KOPT-K1 (cell line): ENCODE measurements around the gene FOXS1.
"Not testable (repeated sequence)": the region's sequence is repeated elsewhere in the genome, so short reads cannot be mapped to it uniquely, and the experiment has no call there.

ENCODE experiments used
- H3K27ac ChIP-seq: fragments of 200-600 bp; sonication (generic); 2 replicates; pipeline ENCODE4 v1.5.1; 2016; ENCODE audit warnings: antibody characterized with exemption, mild to moderate bottlenecking, low read depth, low read length; ENCODE audit not compliant: poor library complexity, severe bottlenecking
- H3K36me3 ChIP-seq: fragments of 200-600 bp; sonication (generic); 2 replicates; pipeline ENCODE4 v1.5.1; 2017; ENCODE audit warnings: antibody characterized with exemption, mild to moderate bottlenecking, low read length, moderate library complexity; ENCODE audit not compliant: insufficient read depth
- H3K9me3 ChIP-seq: fragments of 200-600 bp; sonication (generic); 2 replicates; pipeline ENCODE4 v1.5.1; 2017; ENCODE audit warnings: antibody characterized with exemption, low read length, mild to moderate bottlenecking; ENCODE audit not compliant: insufficient read depth, poor library complexity, severe bottlenecking

Gene FOXS1

DNA sequence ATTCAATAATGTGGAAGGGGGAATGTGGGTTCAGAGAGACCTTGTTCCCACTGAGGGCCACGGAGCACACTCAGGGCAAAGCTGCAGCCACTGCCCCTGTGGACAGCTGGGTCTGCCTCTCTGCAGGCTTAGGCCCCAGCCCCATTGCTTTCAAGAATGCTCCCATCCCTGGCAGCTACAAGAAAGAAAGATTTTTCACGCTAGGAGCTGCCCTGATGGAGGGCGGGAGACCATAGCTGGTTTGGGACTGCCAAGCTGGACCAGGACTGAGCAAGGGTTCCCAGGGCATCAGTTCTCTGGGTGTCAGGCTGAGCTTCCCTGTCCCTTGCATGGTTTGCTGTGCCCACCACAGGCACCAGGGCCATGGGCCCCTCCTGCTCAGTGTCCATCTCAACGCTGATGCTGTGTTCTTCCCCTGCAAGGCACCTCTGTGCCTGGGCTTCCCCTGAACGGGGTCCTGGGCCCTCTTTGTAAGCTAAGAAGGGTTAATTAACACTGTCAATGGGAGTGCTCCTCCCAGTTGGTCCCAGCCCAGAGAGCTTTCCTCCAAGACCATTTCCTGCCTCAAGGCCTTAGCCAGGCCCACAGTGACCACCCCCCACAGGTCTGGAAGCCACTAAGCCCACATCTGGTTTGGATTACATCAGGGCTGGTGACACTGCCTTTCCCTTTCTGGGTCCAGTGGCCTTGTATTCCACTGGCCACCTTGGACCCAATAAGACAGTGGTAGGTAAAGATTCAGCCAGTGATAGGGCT lies 8.4 kb downstream of the FOXS1 start:
- Histone ChIP-seq H3K36me3 (no peaks in the 10 kb centered on the region), H3K27ac (no peak overlapping the region), H3K9me3 (no peaks in the 10 kb centered on the region)

DNA sequence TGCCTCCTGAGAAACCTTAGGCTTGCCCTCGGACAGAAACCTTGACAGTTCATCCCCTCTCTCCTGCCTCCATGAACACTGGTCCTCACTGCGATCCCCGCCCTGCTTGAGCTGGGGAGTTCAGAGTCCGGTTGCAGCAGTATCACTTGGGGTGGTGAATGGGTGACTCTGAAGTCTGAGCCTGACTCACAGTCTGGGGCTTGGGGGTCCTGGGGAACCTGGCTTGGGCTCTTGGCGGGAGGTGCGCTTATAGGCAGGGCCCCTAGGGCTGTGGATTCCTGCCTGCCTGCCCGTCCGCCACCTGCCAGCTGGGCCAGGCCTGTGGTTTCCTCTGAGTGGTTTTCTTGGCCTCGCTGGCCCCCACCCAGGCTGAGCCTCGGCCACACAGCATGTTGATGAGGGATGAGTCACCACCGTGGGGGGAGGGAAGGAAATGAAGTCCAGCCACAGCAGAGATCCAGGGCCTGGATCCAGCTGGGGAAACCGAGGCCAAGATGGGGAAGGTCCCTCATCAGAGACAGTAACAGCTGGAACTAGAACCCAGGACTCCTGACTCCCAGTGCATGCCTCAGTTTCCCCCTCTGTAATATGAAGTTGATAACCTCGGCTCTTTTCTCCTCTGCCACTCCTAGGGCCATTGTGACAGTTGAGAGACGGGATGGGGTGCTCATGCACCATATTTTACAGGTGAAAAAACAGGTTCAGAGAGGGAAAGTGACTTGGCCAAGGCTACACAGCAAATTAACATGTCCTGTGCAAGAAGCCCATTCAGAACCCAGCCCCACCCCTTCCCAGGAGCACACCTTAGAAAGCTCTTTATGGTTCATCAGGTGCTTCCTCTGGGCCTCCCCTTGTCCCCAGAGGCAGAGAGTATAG lies 9.2 kb downstream of the FOXS1 start:
- Histone ChIP-seq H3K9me3 (no peaks in the 10 kb centered on the region), H3K36me3 (no peaks in the 10 kb centered on the region), H3K27ac (no peak overlapping the region)

DNA sequence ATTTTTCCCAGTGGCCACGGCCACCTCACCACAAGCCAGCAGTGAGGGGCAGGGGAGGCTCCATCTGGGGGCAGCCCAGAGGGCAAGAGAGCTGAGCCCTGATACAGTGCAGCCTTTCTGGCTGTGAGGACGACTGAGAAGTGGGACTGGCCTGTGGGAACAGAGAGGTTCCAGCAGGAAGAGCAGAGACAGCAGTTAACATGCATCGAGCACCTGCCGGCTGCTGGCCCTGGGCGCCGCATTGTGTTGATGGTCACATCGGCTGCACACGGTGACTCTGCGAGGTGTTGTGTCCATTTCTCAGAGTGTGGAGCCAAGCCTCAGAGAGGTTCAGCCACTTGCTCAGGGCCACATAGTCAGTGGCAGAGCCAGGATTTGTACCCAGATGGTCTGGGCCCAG lies 9.8 kb downstream of the FOXS1 start:
- no peaks in the 10 kb centered on the region for H3K9me3 ChIP-seq
- no peaks in the 10 kb centered on the region for H3K36me3 ChIP-seq
- H3K27ac ChIP-seq = no peak overlapping the region

DNA sequence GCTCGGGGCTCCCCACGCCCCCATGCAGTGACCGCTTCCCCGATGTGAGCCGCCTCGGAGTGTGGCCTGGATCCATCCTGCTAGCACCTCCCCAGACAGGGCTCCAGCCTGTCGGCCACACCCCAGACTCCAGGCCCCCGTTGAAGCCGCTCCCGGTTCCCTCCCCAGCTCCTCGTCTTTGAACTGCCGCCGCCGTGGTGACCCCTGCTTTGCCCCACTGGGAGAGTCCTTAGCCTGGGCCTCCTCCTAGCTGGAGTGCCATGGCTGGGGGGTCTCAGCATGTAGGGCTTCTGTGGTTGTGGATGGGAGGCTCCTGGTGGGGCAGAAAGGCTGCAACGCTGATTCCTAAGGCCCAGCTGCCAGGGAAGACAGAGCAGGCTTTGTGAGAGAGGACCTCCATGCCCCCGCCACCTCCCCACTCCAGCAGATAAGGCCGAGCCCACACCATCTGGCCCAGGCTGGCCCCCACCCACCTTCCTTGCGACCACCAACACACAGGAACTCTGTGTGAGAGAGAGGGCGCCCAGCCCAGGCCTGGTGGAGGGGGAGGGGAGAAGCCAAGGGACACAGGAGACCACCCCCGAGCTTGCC lies 11.4 kb downstream of the FOXS1 start:
- no peak overlapping the region for H3K27ac ChIP-seq

DNA sequence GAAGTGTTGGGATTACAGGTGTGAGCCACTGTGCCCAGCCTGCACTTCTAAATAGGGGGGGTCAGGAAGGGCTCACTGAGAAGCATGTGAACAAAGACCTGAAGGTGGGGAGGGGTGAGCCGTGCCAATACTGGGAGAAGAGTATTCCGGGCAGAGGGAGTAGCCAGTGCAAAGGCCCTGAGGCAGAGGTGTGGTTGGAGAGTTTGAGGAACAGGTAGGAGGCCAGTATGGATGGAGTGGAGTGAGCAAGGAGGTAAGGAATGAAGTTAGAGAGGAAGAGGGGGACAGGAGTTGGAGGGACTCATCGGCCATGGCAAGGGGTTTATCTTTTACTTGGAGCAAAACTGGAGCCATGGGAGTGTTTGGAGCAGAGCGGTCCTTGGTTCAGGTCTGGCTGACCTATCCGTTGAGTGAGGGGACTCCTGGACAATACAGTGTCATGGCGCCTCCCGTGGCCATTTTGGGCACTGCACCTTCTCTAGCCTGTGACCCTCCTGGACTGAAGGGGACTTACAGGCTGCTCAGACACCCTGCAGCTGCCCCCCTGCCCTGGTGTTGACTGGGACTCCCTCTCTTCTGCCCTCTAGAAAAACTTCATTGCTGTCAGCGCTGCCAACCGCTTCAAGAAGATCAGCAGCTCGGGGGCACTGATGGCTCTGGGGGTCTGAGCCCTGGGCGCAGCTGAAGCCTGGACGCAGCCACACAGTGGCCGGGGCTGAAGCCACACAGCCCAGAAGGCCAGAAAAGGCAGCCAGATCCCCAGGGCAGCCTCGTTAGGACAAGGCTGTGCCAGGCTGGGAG lies 12.1 kb downstream of the FOXS1 start:
- Histone ChIP-seq H3K36me3 (no peaks in the 10 kb centered on the region), H3K27ac (no peak overlapping the region)

More for the DNA sequence above, 11.4 kb downstream of the FOXS1 start:
- H3K36me3 ChIP-seq = no peaks in the 10 kb centered on the region
- no peaks in the 10 kb centered on the region for H3K9me3 ChIP-seq

DNA sequence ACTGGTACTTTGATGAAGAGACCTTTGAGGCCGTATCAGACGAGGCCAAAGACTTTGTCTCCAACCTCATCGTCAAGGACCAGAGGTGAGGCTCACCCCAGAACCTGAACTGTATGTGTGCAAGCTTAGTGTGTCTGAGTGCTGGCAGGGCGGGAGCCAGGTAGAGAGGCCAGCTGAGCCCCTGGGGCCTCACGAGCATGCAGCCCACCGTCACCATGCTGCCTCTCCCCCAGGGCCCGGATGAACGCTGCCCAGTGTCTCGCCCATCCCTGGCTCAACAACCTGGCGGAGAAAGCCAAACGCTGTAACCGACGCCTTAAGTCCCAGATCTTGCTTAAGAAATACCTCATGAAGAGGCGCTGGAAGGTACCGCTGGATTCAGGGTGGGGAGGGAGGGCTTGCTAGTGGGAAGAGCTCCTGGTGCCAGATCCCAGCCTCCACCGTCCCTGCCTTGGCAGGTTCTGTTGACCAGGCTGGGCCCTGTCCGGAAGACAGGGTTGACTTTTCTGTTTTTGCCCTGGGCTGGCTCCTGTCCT lies 13.6 kb downstream of the FOXS1 start:
- no peak overlapping the region for H3K27ac ChIP-seq
- H3K9me3 ChIP-seq = no peaks in the 10 kb centered on the region
- H3K36me3 ChIP-seq = no peaks in the 10 kb centered on the region

More for the DNA sequence above, 12.1 kb downstream of the FOXS1 start:
- H3K9me3 ChIP-seq = no peaks in the 10 kb centered on the region

DNA sequence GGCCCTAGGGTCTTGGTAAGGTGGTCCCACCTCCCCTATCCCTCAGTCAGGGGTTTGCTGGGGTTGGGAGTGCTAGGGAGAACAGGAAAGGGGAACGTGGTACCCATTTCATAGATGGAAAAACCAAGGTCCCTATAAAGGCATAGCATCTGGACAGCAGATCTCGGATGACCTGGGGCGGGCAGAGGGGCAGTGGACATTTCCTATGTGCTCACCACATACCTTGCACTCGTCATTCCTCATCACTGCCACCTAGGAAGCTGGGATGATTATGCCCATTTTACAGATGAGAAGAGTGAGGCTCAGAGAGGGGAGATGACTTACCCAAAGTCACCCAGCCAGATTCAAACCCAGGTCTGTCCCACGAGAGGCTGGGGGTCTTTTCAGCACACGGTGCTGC lies 14.2 kb downstream of the FOXS1 start:
- no peaks in the 10 kb centered on the region for H3K36me3 ChIP-seq
- H3K27ac ChIP-seq = no peak overlapping the region
- no peaks in the 10 kb centered on the region for H3K9me3 ChIP-seq

DNA sequence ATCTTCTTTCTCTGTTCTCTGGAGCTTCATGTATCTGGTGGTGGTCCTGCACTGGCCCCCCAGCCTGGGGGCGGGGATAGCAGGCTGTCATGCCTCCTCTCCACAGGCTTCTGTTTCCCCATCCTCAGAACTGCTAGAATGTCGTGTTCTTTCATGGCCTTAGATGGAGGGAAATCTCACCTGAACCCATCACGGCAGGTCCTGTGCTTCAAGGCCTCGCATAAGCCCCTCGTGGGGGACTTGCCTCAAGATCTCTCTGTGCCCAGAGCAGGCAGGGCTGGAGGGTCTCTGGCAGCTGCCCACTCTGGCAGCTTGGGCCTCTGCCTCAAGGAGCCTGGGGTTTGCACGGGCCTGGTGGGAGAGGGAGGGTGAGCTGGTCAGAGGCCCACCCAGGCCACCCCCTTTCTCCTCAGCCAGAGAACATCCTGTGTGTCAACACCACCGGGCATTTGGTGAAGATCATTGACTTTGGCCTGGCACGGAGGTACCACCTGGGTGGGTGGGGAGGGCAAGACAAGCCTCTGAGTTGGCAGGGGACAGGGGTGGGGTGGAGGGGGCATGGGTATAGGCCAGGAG lies 14.9 kb downstream of the FOXS1 start:
- Histone ChIP-seq H3K9me3 (no peaks in the 10 kb centered on the region), H3K36me3 (no peaks in the 10 kb centered on the region), H3K27ac (no peak overlapping the region)

DNA sequence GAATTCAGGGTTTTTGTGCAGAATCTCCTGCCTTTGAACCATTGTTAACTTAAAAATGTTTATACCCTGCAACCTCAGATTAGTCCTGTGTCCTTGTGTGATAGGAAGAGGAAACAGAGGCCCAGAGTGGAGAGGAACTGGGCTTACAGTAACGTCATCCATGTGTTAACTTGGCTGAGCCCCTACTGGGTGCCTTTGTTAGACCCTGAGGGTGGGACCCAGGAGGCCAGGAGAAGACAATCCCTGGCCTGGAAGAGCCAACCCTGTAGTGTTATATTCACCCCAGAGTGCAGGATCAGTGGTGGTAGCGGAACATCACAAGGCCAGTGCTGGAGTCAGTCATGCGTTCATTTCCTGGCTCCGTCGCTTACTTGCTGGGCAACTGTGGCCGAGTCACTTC lies 15.7 kb downstream of the FOXS1 start:
- H3K36me3 ChIP-seq = no peaks in the 10 kb centered on the region
- no peak overlapping the region for H3K27ac ChIP-seq
- no peaks in the 10 kb centered on the region for H3K9me3 ChIP-seq

DNA sequence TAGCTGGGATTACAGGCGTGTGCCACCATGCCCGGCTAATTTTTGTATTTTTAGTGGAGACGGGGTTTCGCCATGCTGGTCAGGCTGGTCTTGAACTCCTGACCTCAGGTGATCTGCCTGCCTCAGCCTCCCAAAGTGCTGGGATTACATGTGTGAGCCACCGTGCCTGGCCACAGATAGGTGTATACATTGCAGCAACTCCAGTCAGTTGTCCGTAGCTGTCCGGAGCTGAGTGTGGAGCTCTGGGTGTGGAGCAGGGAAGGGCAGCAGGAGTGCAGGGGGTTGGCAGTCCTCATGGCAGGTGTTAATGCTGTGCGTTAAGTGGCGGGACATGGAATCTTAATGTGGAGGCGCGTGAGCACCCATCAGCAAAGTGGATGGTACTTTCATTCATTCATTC lies 17.4 kb downstream of the FOXS1 start:
- not testable (repeated sequence) for H3K36me3 ChIP-seq, H3K9me3 ChIP-seq, H3K27ac ChIP-seq

DNA sequence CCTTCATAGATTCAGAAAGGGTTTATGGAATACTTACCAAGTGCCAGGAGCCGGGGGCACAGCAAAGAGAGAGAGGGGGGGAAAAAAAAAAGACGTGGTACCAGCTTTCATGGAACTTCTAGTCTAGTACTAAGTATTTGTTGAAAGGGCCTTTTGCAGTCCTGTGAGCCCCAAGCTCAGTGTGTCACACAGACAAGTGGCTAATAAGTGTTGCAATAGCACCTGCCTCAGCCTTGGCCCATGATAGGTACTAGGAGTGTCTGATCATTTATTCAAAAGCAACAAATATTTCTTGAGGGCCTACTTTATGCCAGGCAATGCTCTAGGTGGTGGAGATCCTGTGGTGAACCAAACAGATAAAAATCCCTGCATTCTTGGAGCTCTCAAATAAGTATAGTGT lies 18.3 kb downstream of the FOXS1 start:
- no peak overlapping the region for H3K27ac ChIP-seq
- H3K36me3 ChIP-seq = no peaks in the 10 kb centered on the region
- no peaks in the 10 kb centered on the region for H3K9me3 ChIP-seq

DNA sequence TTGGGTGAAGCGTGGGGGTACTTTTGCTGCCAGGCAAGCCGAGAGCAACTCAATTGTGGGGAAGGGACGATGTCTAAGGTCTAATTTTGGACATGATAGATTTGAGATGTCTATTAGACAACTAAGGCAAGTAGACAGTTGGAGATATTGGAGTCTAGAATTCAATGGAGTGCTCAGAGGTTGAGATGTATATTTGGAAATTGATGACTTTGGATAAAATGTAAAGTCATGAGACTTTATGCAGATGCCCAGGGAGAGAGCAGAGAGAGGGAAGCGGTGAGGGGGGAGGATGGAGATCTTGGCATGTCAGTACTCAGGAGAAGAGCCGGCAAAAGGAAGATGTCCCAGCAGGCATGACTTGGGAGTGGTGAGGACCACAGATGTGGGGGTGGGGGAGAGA lies 19.3 kb downstream of the FOXS1 start:
- no peaks in the 10 kb centered on the region for H3K9me3 ChIP-seq
- H3K36me3 ChIP-seq = no peaks in the 10 kb centered on the region
- no peak overlapping the region for H3K27ac ChIP-seq

DNA sequence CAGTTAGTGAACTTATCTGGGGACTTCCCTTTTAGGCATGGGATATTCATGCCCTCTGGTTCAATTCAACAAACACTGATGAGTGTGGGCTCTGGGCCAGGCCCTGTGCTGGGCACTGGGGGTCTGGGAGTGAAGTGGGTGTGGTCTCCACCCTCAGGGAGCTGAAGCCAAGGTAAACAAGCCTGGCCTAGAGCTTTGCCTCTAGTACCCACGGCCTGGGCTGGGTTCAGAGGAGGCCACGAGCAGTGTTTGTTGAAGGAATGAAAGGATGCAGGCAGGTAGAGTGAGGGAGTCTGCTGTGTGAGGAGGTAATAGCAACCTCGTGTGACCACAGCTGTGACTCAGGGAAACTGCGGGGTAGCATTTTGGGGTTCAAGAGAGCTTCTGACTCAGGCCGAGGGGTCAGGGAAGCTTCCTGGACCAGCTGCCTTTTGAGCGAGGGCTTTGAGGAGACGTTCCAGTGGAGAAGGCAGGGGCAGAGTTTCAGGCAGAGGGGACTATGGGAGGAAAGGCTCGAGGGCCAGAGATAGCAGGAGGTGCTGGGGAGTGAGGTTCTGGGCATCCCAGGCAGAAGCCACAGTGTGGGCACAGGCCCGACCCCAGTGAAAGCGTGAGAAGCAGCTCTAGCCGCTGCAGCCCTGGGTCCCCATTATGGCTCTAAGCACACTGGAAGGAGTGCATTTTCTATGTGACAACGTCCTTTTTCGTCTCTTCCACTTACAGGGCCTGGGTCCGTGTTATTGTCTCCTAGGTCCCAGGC lies 20.7 kb downstream of the FOXS1 start:
- H3K36me3 ChIP-seq = no peaks in the 10 kb centered on the region
- H3K9me3 ChIP-seq = no peaks in the 10 kb centered on the region
- no peak overlapping the region for H3K27ac ChIP-seq

DNA sequence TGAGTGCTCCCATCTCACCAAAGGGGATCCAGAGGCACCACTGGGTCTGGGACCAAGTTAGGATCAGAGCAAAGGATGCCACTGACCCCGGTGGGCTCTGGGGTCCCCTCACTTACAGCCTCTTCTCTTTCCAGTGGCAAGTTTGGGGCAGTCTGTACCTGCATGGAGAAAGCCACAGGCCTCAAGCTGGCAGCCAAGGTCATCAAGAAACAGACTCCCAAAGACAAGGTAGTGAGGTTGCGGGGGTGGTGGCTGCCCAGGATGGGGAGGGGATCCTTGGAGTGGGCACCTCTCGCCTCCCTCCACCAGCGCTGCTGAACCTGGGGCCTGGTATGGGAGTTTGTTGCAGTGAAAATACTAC lies 21.3 kb downstream of the FOXS1 start:
- Histone ChIP-seq H3K9me3 (no peaks in the 10 kb centered on the region), H3K36me3 (no peaks in the 10 kb centered on the region), H3K27ac (no peak overlapping the region)
